Effector CD8-positive, alpha-beta T cell (primary cell): ENCODE data around the gene MAP1S.
"Not testable (repeated sequence)": the region's sequence is repeated elsewhere in the genome, so short reads cannot be mapped to it uniquely, and the experiment has no call there.

Source experiments
- DNase-seq: peaks from one replicate; lab custom pipeline; 2025; lab: John Stamatoyannopoulos, UW

MAP1S gene

DNA sequence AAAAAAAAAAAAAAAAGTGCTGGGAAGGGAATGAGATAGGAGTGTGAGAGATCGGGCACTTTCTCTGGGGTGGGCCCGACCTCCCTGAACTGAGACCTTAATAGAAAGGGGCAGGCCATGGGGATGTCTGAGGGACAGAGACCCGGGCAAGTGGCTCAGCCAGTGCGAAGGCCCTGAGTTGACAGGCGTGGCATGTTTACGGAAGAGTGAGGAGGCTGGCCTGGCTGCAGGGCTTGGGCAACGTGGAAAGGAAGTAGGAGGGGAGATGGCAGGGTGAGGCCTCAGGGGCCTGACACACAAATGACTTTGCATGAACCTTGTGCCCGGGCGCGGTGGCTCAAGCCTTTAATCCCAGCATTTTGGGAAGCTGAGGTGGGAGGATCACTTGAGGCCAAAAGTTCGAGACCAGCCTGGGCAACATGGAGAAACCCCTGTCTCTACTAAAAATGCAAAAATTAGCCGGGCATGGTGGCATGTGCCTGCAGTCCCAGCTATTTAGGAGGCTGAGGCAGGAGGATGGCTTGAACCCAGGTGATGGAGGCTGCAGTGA is 45.9 kb downstream of the MAP1S start:
- DNase-seq: no peak

DNA sequence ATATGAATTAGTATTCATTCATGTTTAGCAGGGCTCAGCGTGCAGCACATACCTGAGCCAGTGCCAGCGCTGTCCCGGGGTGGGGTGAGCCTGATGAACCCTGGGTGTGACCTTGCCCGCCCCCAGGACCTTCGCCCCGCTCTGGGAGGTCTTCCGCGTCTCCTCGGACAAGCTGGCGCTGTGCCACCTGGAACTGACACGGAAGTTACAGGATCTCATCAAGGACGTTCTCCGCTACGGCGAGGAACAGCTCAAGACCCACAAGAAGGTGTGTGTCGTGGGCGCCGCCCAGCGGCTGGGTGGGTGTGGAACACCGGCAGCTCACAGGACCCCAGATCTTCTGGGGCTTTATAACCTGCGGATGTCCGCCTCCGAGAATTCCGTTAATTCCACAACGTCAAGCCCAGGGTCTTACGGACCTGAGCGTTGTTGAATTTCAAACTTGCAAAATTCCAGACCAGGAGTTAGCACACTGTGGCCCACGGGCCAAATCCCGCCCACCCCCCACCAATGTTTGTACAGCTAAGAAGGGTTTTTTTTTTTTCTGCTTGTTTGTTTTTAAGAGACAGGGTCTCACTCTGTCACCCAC is 47.4 kb downstream of the MAP1S start:
- peak; percentile 17 for DNase-seq

DNA sequence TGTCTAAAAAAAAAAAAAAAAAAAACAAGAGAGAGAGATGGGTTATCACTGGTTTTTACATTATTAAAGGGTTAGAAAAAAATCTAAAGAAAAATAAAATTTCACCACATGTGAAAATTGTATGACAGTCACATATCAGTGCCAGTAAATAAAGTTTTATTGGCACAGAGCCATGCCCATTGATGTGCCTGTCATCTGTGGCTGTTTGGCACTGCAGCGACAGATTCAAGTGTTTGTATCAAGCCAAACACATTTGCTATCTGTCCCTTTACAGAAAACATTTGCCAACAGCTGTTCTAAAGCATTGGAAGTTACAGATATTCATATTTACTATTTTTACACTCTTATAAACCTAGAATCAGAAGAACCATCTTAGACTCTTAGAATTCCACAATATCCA is 48.3 kb downstream of the MAP1S start:
- no peak for DNase-seq

DNA sequence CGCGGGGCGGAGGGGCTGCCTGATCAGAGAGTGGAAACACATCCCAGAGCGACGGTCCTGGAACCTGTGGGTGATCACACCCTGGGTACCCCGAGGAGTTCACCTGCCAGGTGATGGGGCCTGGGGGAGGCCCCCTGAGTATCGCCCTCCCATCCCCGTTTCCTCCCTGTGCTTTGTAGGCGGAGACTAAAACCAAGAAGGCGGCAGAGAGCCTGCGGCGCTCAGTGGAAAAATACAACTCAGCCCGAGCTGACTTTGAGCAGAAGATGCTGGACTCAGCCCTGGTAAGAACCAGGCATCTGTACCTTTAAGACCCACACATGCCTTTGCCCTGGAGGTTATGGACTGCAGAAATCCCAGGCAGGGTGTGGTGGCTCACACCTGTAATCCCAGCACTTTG is 51.3 kb downstream of the MAP1S start:
- DNase-seq: no peak

DNA sequence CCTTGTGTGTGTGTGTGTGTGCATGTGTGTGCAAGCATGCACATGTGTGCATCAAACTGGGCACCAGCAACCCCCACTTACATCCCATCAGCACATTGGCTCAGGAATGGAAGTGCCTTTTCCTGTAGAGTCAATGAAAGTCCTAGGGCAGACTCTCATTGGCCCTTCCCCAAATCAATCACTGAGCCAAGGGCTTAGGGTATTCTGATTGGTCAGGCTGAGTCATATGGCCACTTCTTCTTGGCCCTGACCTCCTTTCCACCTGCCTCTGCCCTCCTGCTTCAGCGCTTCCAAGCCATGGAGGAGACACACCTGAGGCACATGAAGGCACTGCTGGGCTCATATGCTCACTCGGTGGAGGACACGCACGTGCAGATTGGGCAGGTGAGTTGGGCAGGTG is 52.9 kb downstream of the MAP1S start:
- no peak for DNase-seq

DNA sequence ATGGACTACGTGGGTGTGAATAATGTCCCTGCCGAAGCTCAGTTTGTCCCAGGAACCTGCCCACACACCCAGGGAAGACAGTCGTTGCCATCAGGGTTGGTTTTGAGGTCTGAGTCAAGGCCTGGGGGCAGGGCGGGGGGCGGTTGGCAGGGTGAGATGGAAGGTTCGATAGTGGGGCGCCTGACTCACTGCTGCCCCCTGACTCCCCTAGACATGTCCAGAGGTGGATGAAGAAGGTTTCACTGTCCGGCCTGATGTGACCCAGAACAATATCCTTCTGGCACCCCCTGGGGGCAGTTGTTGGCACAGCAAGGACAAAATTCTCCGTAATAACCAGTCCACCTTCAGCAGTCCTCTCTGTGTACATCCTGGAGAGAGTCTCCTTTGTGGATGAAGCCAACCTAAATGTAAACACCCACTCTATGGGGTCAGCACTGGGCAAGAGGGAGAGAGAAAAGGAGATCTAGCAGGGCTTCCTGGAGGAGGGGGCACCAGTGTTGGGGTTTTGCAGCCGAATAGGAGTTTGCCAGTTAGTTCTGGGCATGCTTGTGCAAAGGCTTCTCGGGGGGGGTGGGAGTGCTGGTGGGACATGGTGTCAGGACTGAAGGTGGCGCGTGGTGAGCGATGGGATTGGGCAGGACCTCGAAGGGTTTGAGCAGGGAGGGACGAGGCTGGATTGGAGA is 56.1 kb downstream of the MAP1S start:
- DNase-seq: peak; percentile 10

DNA sequence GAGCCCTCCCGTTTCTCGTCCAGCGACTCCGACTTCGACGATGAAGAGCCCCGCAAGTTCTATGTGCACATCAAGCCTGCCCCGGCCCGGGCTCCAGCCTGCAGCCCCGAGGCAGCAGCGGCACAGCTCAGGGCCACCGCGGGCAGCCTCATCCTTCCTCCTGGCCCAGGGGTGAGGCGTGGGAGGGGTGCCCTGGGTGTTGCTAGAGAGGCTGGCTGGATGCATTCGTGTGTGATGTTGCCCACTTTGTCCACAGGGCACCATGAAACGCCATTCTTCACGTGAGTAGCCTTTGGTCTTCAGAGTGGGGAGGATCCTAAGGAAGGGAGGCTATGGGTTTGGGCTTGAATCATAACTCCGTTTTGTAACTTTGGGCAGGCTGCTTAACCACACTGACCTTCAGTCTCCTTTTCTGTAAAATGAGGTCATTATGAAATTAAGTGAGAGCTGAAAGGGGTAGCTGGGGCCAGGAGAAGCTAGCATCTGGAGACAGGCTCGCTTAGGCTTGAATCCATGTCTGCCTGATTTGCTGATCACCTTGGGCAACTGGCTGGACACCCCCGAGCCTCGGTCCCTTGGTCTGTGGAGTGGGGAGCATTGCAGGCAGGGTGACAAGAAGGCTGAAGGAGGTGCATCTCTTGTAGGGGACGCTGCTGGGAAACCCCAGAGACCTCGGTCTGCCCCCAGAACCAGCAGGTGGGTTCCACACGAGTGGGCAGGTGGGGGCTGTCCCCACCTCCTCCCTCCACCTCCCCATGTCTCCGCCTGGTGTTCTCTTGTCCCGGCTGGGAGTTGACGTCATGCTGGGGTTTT is 56.9 kb downstream of the MAP1S start:
- no peak for DNase-seq

DNA sequence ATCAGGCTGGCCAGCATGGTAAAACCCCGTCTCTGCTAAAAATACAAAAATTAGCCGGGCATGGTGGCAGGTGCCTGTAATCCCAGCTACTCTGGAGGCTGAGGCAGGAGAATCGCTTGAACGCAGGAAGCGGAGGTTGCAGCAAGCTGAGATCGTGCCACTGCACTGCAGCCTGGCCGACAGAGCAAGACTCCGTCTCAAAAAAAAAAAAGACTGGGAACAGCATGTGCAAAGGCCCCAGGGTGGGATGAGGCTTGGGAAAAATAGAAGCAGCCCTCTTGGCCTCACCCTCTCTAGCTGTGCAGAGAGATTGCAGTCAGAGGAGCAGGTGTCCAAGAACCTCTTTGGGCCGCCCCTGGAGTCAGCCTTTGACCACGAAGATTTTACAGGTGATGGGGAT is 58.6 kb downstream of the MAP1S start:
- not testable (repeated sequence) for DNase-seq

DNA sequence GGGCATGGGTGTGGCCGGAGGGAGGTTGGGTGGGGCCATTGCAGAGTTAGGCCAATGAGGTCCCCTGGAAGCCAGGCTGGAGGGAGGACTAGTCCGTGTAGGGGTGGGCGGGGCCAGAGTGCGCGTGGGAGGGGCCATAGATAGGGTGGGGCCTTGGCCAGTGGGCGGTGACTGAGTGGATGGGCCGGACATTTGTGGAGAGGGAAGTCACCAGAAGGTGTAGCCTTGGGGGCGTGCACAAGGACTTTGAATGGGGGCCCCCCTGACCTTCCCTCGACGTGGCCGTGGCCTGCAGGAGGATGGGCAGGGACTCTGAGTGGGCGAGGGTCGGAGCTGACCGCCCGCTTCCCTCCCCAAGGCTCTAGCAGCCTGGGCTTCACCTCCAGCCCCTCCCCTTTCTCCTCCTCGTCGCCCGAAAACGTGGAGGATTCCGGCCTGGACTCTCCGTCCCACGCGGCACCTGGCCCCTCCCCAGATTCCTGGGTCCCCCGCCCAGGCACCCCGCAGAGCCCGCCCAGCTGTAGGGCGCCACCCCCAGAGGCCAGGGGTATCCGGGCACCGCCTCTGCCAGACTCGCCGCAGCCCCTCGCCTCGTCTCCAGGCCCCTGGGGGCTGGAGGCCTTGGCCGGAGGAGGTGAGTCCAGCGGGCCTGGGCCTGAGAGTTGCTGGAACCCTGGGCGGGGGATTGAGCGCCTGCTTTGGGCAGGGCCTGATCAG is 59.1 kb downstream of the MAP1S start:
- peak; percentile 21 for DNase-seq

DNA sequence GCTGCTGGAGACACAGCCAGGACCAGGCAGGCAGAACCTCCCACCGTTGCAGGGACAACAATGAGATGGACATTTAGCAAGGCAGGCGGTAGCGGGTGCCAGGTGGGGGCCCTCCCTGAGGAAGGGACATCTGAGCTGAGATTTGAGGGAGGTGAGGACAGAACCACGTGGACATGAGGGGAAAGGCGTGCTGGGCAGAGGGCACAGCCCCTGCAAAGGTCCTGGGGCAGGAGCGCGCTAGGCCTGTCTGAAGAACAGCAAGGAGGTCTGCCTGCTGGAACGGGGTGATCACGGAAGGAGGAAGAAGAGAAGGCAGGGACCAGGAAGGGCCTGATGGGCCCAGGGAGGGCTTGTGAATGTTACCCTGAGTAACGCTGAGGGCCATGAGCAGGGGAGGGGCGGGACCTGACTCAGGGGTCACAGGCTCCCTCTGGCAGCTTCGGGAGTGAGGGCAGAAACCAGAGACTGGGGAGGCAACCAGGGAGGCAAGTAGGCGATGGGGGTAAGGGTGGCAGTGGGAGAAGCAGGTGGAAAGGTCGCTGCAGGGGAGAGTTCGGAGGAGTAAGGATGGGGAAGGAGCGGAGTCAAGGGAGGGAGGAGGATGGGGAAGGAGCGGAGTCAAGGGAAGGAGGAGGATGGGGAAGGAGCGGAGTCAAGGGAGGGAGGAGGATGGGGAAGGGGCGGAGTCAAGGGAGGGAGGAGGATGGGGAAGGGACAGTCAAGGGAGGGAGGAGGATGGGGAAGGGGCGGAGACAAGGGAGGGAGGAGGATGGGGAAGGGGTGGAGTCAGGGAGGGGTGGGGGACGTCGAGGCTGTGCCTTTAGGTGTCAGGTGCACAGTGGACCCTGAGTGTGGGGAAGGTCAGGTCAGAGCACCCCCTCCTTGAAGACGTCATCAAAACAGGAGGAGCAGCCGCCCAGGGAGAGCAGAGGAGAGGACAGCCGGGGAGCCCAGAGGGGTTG is 60.0 kb downstream of the MAP1S start:
- DNase-seq: no peak

DNA sequence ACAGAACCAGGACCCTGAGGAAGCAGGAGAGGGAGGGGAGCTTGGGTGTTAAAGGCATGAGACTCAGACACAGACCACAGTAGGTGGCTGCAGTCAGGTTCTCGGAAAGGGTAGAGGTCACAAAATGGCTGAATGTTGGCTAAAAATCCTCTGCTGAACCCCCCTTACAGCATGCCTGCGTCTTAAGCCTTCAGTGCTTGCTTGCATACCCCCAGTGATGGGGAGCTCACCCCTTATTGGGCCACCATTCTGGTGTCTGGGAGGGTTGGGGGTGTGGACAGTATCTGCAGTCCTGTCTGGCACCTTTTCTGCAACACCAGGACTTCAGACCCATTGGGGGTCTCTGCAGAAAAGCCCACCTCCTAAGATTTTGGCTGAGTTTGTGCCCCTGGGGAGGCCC is 61.5 kb downstream of the MAP1S start:
- DNase-seq: no peak

DNA sequence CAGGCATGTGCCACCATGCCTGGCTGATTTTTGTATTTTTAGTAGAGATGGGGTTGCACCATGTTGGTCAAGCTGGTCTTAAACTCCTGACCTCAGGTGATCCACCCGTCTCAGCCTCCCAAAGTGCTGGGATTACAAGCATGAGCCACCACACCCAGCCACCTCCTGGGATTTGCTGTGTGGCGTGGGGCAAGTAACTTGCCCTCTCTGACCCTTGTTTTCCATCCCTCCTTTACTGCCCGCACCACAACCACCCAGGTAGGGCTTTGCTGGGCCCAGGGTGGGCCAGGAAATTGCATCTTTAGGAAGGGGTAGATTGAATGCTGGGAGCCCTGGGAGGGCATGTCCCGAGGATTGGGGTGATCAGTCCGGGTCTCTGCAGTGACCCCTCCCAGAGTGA is 64.4 kb downstream of the MAP1S start:
- DNase-seq: not testable (repeated sequence)
